ENCODE data around the gene SORBS2. TPM values are rescaled to one million over a fixed set of nuclear protein-coding genes. Genes with fewer than 3 reads are reported as not detected.

The SORBS2 gene
- total and polyA plus RNA-seq, 2 of the 4 experiments (the other 2 are of a cell fraction): 0.18 TPM; not detected in 1

DNA sequence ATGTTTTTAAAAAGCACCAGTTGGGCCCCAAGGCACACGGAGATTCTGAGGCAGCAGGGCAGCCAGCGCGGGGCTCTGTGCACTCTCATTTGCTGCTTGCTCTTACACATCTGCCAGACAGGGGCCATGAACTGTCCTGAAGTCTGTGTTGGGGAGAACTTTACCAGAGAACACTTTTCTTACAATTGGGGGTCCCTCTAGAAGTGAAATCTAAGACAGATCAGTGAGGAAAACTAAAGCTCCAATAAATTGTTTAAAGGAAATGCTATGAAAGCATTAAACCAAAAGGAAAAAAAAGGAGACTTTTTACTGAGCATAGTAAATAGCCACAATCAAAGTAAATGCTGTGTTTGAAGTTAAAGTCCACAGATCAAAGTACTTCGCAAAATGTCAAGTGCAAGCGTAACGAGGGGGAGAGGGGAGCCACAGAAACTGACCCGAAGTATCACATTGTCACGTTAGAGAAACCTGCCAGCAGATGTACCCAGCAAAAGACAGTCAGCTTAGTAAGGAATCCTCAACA, 37.8 kb downstream of the SORBS2 start (continued):
- TF ChIP-seq, protein P1, sequence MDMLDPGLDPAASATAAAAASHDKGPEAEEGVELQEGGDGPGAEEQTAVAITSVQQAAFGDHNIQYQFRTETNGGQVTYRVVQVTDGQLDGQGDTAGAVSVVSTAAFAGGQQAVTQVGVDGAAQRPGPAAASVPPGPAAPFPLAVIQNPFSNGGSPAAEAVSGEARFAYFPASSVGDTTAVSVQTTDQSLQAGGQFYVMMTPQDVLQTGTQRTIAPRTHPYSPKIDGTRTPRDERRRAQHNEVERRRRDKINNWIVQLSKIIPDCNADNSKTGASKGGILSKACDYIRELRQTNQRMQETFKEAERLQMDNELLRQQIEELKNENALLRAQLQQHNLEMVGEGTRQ (IDR thresholded peaks at IDR 0.05; ENCODE audit: low read depth, low read length): no peak

DNA sequence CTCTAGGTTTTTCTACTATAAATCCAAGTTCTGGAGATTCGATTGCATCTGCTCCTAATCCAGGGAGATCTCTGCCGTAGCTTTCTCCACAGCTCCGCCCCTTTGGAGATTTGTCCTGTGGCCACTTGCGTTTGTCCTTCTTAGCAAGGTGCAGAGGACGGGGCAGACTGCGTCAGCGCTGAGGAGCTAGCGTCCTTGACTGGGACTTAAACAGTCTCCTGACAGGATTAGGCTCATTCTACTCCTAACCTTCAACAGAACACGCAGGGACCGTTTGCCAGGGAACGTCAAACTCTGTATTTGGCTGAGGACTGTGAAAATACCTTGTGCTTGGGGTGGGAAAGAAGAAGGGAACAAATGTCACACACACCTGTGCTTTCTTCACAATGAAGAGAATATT, 38.6 kb downstream of the SORBS2 start:
- in situ Hi-C loops (cut with MboI; ENCODE audit: low sequenced_read_pairs) (no loop called here), dilution Hi-C loops (cut with HindIII; ENCODE audit: low sequenced_read_pairs, unreplicated experiment) (no loop called here), intact Hi-C loops (cut with micrococcal nuclease) (no loop called here)
- Histone ChIP-seq H3K18ac (ENCODE audit: low read depth, low read length) (no peak overlapping the region), H3K4me2 (ENCODE audit: low read depth, low read length) (no peak overlapping the region), H3K14ac (replicated peaks; ENCODE audit: low read depth, low read length) (no peak overlapping the region; the same call in 1 of the 2 replicates), H2BK15ac (ENCODE audit: low read depth, low read length) (no peak overlapping the region; the same call in 1 of the 3 replicates), H3K36me3 (ENCODE audit: control insufficient read depth, insufficient read depth, low read length) (no peaks in the 10 kb centered on the region), H4K8ac (ENCODE audit: low read depth in 2 of 2, low read length in 2 of 2) (no peak overlapping the region), H3K4me1 (ENCODE audit: control insufficient read depth, insufficient read depth, low read length) (peaks cover 2% of the 10 kb centered on the region; the same call in 1 of the 2 replicates), H2BK120ac (ENCODE audit: low read depth, low read length) (no peak overlapping the region), H3K9me1 (ENCODE audit: insufficient read depth, low read length) (peaks cover 6% of the 10 kb centered on the region), H3K27me3 (ENCODE audit: control insufficient read depth, insufficient read depth, low read length) (peaks cover 2% of the 10 kb centered on the region; the same call in 1 of the 2 replicates), H3K23ac (ENCODE audit: low read depth, low read length) (no peak overlapping the region), H3K4ac (ENCODE audit: low read depth, low read length) (no peak overlapping the region), H3K4me3 (ENCODE audit: insufficient read depth, low read depth, low read length) (no peak overlapping the region), H2AK5ac (ENCODE audit: low read depth, low read length) (peak overlapping the region; percentile 67; the same call in 1 of the 2 replicates), H2BK20ac (ENCODE audit: low read depth, low read length) (no peak overlapping the region), H3K27ac (ENCODE audit: insufficient read depth, low read length) (no peak overlapping the region), H2BK5ac (ENCODE audit: low read depth, low read length, poor library complexity, severe bottlenecking) (no peak overlapping the region), H4K20me1 (ENCODE audit: insufficient read depth, low read length) (no peaks in the 10 kb centered on the region), H2AK9ac (replicated peaks; ENCODE audit: low read depth, low read length, poor library complexity) (no peak overlapping the region), H3K9me3 (ENCODE audit: control insufficient read depth, insufficient read depth, low read length) (no peaks in the 10 kb centered on the region), H4K5ac (ENCODE audit: low read depth, low read length) (no peak overlapping the region), H3K79me1 (ENCODE audit: low read depth in 1 of 2, low read length in 2 of 2) (no peaks in the 10 kb centered on the region), H3K9ac (ENCODE audit: low read depth, low read length) (no peak overlapping the region), H2AFZ (replicated peaks; ENCODE audit: low read length, poor library complexity) (no peak overlapping the region), H3K56ac (ENCODE audit: extremely low read depth, insufficient read depth, low read length) (no peak overlapping the region), H4K91ac (ENCODE audit: insufficient read depth, low read depth, low read length) (no peak overlapping the region)
- no TSS peak for BruUV-seq (replicated peaks)
- ChIA-PET CTCF (interaction anchor here (0.6 kb wide), 1 partner anchor 17 kb away, joined by 3 read pairs; no protein-coding TSS in a partner anchor), POLR2A (ENCODE audit: unreplicated experiment) (no interaction called here)
- DNase-seq (no peak), ATAC-seq (ENCODE audit: low read depth) (no peak)
- 70% methylated on average over 2 of the region's 11 CpGs; no CpG with 5 or more reads in 1 of the 2 experiments for WGBS, 2 experiments (ENCODE audit: extremely low coverage in 2 of 2, insufficient read length in 1 of 2)
- TF ChIP-seq, protein P1 (IDR thresholded peaks at IDR 0.05; ENCODE audit: low read depth, low read length): no peak
- TF ChIP-seq MAZ (IDR thresholded peaks at IDR 0.05; ENCODE audit: borderline replicate concordance, low read depth, low read length) (no peak), RFX5 (IDR thresholded peaks at IDR 0.05; ENCODE audit: low read depth, low read length) (no peak), BHLHE40 (IDR thresholded peaks at IDR 0.05; ENCODE audit: low read depth, low read length) (no peak), RCOR1 (IDR thresholded peaks at IDR 0.05; ENCODE audit: insufficient replicate concordance, low read length) (no peak), CEBPB (IDR thresholded peaks at IDR 0.05; ENCODE audit: low read depth, low read length) (no peak), MXI1 (IDR thresholded peaks at IDR 0.05; ENCODE audit: borderline replicate concordance, low read depth, low read length) (no peak), FOS (IDR thresholded peaks at IDR 0.05; ENCODE audit: low read depth, low read length) (no peak), NFE2L2 (IDR thresholded peaks at IDR 0.05; ENCODE audit: low read depth, low read length) (no peak), RAD21 (IDR thresholded peaks at IDR 0.05; ENCODE audit: low read length) (no peak), CHD1 (IDR thresholded peaks at IDR 0.05; ENCODE audit: low read depth, low read length) (no peak)
- TF ChIP-seq, protein P2, sequence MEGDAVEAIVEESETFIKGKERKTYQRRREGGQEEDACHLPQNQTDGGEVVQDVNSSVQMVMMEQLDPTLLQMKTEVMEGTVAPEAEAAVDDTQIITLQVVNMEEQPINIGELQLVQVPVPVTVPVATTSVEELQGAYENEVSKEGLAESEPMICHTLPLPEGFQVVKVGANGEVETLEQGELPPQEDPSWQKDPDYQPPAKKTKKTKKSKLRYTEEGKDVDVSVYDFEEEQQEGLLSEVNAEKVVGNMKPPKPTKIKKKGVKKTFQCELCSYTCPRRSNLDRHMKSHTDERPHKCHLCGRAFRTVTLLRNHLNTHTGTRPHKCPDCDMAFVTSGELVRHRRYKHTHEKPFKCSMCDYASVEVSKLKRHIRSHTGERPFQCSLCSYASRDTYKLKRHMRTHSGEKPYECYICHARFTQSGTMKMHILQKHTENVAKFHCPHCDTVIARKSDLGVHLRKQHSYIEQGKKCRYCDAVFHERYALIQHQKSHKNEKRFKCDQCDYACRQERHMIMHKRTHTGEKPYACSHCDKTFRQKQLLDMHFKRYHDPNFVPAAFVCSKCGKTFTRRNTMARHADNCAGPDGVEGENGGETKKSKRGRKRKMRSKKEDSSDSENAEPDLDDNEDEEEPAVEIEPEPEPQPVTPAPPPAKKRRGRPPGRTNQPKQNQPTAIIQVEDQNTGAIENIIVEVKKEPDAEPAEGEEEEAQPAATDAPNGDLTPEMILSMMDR (conservative IDR thresholded peaks at IDR 0.05; ENCODE audit: low read depth, low read length): no peak

Measured in IMR-90 (cell line).